LoVo (cell line): ENCODE measurements around the gene TSPO.
"Not testable (repeated sequence)": the region's sequence is repeated elsewhere in the genome, so short reads cannot be mapped to it uniquely, and the experiment has no call there.

Experiments
- DNase-seq: peaks from one replicate; pipeline ENCODE4 v3.0.0-alpha.2; 2016; ENCODE audit warnings: low spot score

Gene TSPO

GRCh38 chr22:43151251-43152002, at the start of gene TSPO:
Gene TSPO (plus strand): TSS chr22:43151559. CDS start chr22:43159239, 7,680 bp downstream.
- DNase-seq, result peak; percentile 69

GRCh38 chr22:43104056-43104625, 47.2 kb upstream of the TSPO start:
- not testable (repeated sequence) for DNase-seq

DNA sequence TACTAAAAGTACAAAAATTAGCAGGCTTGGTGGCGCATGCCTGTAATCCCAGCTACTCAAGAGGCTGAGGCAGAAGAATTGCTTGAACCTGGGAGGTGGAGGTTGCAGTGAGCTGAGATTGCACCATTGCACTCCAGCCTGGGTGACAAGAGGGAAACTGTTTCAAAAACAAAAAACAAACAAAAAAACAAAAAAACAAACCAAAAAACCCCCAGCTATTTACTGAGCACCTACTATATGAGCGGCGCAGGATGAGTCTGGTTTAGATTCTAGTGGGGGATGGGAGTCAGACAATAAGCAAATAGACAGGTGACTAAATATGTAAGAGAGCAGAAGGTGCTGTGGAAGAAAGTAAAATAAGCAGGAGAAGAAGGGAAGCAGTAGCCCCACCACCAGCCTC, 46.4 kb upstream of the TSPO start:
- not testable (repeated sequence) for DNase-seq

- no peak for DNase-seq
Measured at GRCh38 chr22:43106302-43106701, 45.1 kb upstream of the TSPO start.

DNA sequence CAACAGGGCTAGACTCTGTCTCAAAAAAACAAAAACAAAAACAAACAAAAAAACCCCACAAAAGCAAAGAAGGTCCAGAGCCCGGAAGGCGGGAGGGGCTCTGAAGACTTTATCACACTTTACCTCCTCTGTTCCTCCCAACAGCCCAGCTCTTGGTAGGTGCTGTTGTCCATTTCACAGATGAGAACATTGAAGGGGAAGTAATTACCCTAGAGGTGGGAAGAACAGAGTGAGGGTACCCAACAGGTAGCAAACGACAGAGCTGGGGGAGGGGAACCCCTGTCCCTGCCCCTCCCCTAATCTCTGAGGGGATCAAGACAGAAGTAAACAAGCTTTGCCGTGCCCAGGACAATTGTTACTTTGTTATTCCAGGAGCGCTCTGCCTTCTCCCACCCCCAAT, 41.8 kb upstream of the TSPO start:
- DNase-seq, result no peak

DNA sequence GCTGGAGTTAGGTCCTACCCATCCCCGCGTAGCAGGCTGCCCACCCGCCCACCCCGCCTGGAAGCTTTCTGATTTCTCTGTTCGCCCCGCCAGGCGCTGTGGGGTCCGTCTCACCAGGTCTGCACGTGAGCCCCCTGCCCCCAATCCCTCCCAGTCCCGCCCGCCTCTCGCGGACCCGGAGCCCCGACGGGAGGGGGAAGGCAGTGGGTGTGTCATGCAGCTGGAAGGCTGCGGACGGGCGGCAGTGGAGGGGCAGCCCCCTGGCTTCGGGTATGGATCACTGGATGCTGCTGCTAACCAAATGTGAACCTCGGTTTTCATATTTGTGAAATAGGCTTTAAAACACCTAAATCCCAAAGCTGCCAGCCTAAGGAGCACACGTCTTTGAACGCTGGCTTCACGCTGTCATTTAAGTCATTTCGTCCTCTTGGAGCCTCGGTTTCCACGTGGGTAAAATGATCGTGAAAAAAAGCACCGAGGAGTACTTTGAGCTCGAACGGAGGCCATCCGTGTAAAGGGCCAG, 41.4 kb upstream of the TSPO start:
- no peak for DNase-seq

GRCh38 chr22:43110444-43110926, 40.9 kb upstream of the TSPO start, which contains the start of gene BIK:
Gene BIK (plus strand): TSS chr22:43110750. CDS start chr22:43124023, 13,273 bp downstream.
- peak; percentile 53 for DNase-seq

DNA sequence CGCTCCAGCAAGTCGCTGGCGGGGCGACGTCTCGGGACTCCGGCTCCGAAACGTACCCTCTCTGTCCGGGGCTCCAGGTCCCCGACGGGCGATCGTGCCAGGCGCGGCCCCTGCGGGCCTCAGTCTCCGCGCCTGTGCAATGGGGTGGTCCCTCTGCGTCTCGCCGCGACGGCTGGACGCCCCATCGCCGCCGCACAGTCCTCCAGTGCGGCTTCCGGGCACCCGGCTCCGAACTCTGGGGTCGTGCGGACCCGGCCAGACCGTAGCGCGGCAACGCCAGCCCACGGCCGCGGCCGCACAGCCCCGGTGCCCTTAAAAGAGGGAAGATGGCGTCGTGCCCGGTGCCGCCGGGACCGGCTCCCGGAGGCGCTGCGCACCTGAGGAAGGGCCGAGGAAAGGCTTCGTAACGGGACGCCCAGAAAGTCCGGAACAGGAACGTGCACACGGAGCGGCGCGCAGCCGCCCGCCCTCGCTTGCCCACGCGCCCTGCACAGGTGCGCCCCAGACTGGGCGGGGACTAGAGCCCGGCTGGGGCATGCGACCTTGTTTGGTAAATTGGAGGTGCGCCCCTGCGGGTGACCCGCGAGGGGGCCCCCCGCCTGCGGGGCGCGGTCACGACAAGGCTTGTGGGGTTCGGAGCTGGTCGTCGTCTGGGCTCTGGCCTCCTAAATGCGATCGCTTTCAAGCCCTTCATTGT, 40.3 kb upstream of the TSPO start:
- DNase-seq, result peak; percentile 37

DNA sequence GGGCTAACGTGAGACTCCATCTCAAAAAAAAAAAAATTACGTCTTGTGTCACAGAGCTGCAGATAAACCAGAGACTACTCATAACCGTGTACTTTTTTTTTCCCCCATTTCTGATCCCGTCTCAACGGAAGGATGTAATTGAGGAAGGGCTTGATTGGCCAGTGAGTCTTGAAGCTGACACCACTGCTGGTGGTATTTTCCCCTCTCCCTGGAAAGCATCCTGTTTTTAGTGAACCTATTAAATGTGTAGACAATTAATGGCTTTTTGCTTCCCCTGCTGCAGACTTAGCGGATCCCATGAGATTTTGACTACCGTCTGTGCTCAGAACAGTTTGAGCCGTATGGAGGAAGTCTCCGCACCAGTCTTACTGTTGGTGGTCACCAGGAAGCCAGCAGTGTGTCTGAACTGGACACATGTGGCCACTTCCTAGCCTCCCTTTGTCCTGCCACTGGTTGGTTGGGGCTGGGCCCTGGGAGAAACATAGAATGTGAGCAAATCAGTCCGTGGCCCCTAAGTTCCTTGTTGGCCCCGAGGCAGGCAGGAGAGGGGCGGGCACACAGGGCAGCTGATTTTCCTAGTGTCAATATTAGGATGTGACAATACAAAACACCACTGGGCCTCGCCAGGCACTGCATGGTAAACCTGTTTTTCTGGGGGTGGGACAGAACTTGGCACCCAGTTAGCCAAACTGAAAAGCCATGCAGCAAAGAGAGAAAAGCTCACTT, 37.7 kb upstream of the TSPO start:
- DNase-seq, result no peak

DNA sequence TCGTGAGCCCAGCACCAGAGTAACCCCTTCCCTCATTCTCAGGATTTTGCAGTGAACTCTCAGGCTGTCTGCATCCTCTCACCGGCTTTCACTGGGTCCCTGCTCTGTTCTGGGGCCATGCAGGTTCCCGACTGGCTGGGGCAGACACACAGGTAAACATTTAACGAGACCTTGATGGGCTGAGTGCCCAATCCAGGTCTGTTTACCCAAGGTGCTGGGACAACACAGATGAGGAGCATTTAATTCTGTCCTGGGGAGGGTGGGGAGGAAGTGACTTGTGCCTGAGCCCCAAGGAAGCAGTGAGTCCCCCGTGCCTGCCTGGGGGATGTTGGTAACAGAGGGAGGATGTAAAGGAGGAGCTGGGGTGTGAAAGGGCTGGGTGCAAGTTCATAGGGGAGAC, 36.4 kb upstream of the TSPO start:
- no peak for DNase-seq

DNA sequence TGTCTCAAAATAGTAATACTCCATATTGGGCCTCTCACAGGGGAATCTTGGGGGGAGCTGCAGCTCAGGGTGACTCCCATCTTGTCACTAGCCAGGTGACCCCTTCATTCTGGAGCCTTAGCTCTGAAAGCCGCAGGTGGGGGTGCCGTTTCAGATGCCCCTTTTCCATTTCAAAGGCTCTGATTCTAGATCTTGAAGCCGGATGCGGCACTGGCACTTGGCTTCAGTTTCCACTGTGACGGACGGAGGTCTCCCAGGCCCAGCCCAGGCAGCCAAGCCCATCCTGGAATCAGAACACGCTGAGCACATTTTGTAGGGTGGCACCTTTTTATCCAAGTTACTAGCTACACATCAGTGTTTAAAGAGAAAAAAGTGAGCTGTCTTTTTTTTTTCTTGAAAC, 34.4 kb upstream of the TSPO start:
- DNase-seq, result no peak

- DNase-seq, result no peak
Measured at GRCh38 chr22:43118024-43118849, 33.1 kb upstream of the TSPO start.

DNA sequence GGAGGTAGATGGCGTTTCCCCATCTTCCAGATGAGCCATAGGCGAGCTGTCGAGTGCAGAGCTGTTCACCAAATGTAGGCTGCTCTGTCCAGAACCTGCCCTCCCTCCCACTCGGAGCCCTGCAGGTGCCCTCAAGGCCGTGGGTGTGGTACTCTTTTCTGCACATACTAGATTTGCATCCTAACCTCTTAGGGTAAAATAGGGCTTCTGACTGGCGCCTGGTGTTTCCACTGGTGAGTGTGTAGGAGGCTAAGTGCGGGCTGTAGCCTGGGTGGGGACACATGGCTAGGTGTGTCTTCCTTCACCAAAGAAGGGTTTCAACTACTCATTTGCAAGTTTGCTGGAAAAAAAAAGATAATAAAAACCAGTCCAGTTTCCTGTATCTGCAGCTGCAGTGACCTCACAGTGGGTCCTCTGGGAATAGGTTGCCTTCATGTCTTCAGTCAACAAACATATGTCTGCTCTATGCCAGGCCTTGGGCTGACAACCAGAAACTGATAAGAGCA, 32.4 kb upstream of the TSPO start:
- DNase-seq, result no peak

DNA sequence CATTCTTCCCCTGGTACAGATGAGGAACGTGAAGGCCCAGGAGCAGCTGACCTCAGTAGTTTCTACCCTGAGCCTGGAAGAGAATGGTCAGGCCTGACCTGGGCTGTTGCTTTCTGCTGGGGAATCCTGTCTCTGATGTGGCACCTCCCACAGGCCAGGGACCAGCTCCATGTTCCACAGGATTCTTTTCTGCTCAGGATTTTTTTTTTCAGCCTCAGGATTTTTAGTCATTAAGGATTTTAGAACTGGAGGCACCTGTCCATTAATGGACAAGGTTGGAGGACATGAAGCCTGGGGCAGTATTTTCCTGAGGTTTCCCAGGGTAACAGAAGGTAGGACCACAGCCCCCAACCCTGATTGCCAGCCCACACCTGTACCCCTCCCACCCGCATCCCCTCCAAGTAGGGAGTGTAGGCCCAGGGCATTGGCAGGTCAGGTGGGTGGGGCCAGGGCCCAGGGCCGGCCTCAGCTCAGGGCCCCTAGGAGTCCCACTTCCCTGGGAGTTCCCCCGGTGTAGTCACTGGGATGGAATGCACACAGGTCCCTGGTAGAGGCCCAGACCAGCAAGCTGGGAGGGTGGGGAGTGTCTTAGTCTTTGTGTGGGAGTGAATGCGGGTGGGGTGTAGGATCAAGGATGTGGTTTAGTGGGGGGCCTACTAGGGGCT, 24.7 kb upstream of the TSPO start:
- DNase-seq, result peak; percentile 68

GRCh38 chr22:43127166-43127908, 24.0 kb upstream of the TSPO start:
- no peak for DNase-seq

DNA sequence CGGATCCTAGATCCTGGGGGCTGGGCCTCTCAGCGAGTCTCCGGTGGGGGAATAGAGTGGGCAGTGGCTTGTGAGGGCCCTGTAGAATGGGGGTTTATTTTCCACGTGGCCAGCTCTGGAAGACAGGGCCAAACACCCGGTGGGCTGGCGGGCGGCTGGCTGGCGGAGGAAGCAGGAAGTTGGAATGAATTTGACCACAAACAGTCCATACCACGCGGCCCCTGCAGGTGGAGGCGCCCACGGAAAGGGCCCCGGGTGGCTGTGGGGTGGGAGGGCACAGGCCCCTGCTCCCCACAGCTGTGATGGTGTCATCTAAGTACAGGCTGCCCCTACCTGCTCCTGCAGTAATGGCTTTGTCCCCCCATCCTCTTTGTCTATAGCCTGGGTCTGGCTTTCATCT, 23.2 kb upstream of the TSPO start:
- DNase-seq, result no peak

DNA sequence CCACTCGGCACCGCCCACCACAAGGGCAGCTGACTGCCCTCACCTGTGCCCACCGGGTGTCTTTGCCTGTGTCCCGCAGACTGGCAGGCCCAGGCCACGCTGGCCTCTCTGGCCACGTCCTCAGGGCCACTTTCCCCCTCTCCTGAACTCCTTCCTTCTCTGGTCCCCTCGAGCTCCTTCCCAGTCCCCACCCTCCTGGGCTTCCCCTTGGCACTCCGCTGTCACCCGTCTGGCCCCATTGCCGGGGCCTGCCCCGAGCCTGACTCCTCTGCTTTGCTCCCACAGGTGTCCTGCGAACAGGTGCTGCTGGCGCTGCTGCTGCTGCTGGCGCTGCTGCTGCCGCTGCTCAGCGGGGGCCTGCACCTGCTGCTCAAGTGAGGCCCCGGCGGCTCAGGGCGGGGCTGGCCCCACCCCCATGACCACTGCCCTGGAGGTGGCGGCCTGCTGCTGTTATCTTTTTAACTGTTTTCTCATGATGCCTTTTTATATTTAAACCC, 22.4 kb upstream of the TSPO start:
- DNase-seq, result no peak

DNA sequence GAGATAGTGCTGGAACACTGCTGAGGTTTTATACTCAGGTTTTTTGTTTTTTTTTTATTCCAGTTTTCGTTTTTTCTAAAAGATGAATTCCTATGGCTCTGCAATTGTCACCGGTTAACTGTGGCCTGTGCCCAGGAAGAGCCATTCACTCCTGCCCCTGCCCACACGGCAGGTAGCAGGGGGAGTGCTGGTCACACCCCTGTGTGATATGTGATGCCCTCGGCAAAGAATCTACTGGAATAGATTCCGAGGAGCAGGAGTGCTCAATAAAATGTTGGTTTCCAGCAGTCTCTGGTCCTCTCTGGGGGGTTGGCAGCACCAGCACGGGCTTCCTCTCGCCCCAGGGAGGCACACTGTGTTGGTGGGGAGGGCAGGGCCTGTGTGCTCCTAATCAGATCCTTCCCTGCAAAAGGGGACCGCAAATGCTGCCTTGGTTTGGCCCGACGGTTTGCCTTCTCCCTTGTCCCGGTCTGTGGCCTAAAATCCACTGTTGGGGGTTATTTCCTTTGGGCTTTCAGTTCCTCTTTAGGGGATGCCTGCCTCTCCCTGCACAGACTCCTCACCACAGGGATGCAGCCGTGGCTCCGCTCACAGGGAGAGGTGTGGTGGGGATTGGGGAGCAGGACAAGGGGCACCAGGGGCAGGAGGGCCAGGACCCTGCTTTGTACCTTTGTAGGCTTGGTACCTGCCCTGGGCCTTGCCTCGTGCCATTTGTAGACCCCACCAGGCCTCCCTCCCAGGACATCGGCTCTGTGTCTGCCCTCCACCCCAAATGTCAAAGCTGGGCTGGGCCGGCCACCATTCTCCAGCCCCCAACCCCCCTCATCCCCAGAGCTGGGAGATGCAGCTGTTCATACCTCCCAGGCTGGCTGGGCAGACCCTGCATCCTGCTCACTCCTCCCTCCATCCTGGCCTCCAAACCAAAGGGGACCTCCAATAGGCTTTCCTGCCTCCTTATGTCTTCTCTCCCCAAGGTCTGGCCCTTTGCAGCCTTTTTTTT, 21.6 kb upstream of the TSPO start:
- DNase-seq, result no peak
